PC-9 (cell line): ENCODE data around the gene TIMP3.

Experiments
- CTCF ChIP-seq: fragments of 200-600 bp; sonication (generic); conservative IDR thresholded peaks from 2 replicates; pipeline ENCODE4 v1.6.1; 2017; ENCODE audit warnings: mixed run types, antibody characterized with exemption, mild to moderate bottlenecking, moderate library complexity
- EZH2 ChIP-seq: fragments of 200-600 bp; sonication (generic); IDR thresholded peaks from 2 replicates; pipeline ENCODE4 v1.8.0; 2017; ENCODE audit warnings: antibody characterized with exemption, low read depth

- TF ChIP-seq CTCF (no peak), EZH2 (no peak)
Measured at GRCh38 chr22:32809786-32810554, 8.5 kb downstream of the TIMP3 start.
